ES-I3 (cell line): ENCODE measurements around the gene OSBPL8.
"Not testable (repeated sequence)": the region's sequence is repeated elsewhere in the genome, so short reads cannot be mapped to it uniquely, and the experiment has no call there.

ENCODE experiments used
- H3K36me3 ChIP-seq: 2 replicates; pipeline ENCODE4 v1.6.1; 2013; ENCODE audit warnings: mild to moderate bottlenecking, low read length, control low read depth, moderate library complexity; ENCODE audit not compliant: insufficient read depth
- H3K4me1 ChIP-seq: 2 replicates; pipeline ENCODE4 v1.6.1; 2013; ENCODE audit warnings: mild to moderate bottlenecking, control low read depth, low read length; ENCODE audit not compliant: insufficient read depth
- H3K9ac ChIP-seq: 2 replicates; pipeline ENCODE4 v1.6.1; 2013; ENCODE audit warnings: low read depth, mild to moderate bottlenecking, low read length, moderate library complexity
- H3K9me3 ChIP-seq: 2 replicates; pipeline ENCODE4 v1.6.1; 2013; ENCODE audit warnings: mild to moderate bottlenecking, low read length, moderate library complexity; ENCODE audit not compliant: control insufficient read depth, insufficient read depth

Gene OSBPL8

GRCh38 chr12:76489737-76490136 lies 69.8 kb downstream of the OSBPL8 start:
- Histone ChIP-seq H3K36me3 (no peaks in the 10 kb centered on the region; the same call in 1 of the 2 replicates), H3K9ac (no peak overlapping the region), H3K4me1 (no peaks in the 10 kb centered on the region), H3K9me3 (peaks cover 3% of the 10 kb centered on the region)

- Histone ChIP-seq H3K4me1 (no peaks in the 10 kb centered on the region), H3K36me3 (no peaks in the 10 kb centered on the region; the same call in 1 of the 2 replicates), H3K9me3 (no peaks in the 10 kb centered on the region), H3K9ac (no peak overlapping the region)
These were observed 73.6 kb downstream of the OSBPL8 start for GRCh38 chr12:76486011-76486410.

- H3K9me3 ChIP-seq: no peaks in the 10 kb centered on the region
- no peaks in the 10 kb centered on the region for H3K4me1 ChIP-seq
- H3K9ac ChIP-seq: no peak overlapping the region
- H3K36me3 ChIP-seq: no peaks in the 10 kb centered on the region
These were observed 78.8 kb downstream of the OSBPL8 start for GRCh38 chr12:76480796-76481195.

- H3K36me3 ChIP-seq: no peaks in the 10 kb centered on the region
- H3K9me3 ChIP-seq: no peaks in the 10 kb centered on the region
- H3K4me1 ChIP-seq: no peaks in the 10 kb centered on the region
These were observed 81.5 kb downstream of the OSBPL8 start for GRCh38 chr12:76478045-76478444.

GRCh38 chr12:76472862-76473261 lies 86.7 kb downstream of the OSBPL8 start:
- H3K4me1 ChIP-seq, H3K9me3 ChIP-seq, H3K36me3 ChIP-seq, H3K9ac ChIP-seq: not testable (repeated sequence)

More at GRCh38 chr12:76478045-76478444, 81.5 kb downstream of the OSBPL8 start:
- H3K9ac ChIP-seq: no peak overlapping the region

- H3K9ac ChIP-seq: no peak overlapping the region
- H3K4me1 ChIP-seq: peaks cover 8% of the 10 kb centered on the region; the same call in 1 of the 2 replicates
- no peaks in the 10 kb centered on the region for H3K9me3 ChIP-seq
- no peaks in the 10 kb centered on the region for H3K36me3 ChIP-seq
These were observed 88.0 kb downstream of the OSBPL8 start for GRCh38 chr12:76471579-76471978.

GRCh38 chr12:76470028-76470939 lies 89.3 kb downstream of the OSBPL8 start:
- no peak overlapping the region for H3K9ac ChIP-seq
- peaks cover 8% of the 10 kb centered on the region; the same call in 1 of the 2 replicates for H3K4me1 ChIP-seq
- no peaks in the 10 kb centered on the region for H3K36me3 ChIP-seq
- H3K9me3 ChIP-seq: no peaks in the 10 kb centered on the region

GRCh38 chr12:76464631-76465166 lies 94.9 kb downstream of the OSBPL8 start:
- Histone ChIP-seq H3K9ac (no peak overlapping the region), H3K9me3 (no peaks in the 10 kb centered on the region), H3K36me3 (no peaks in the 10 kb centered on the region), H3K4me1 (no peaks in the 10 kb centered on the region)

GRCh38 chr12:76462668-76463224 lies 96.8 kb downstream of the OSBPL8 start:
- H3K9ac ChIP-seq: no peak overlapping the region
- H3K36me3 ChIP-seq: no peaks in the 10 kb centered on the region
- H3K9me3 ChIP-seq: no peaks in the 10 kb centered on the region

GRCh38 chr12:76460807-76461206 lies 98.8 kb downstream of the OSBPL8 start:
- Histone ChIP-seq H3K4me1 (no peaks in the 10 kb centered on the region), H3K9ac (no peak overlapping the region), H3K36me3 (no peaks in the 10 kb centered on the region), H3K9me3 (no peaks in the 10 kb centered on the region)

More at GRCh38 chr12:76462668-76463224, 96.8 kb downstream of the OSBPL8 start:
- no peaks in the 10 kb centered on the region for H3K4me1 ChIP-seq

GRCh38 chr12:76457818-76458217 lies 101.8 kb downstream of the OSBPL8 start:
- Histone ChIP-seq H3K4me1 (peaks cover 6% of the 10 kb centered on the region; the same call in 1 of the 2 replicates), H3K9ac (no peak overlapping the region), H3K9me3 (no peaks in the 10 kb centered on the region), H3K36me3 (no peaks in the 10 kb centered on the region)

- Histone ChIP-seq H3K4me1 (peaks cover 6% of the 10 kb centered on the region; the same call in 1 of the 2 replicates), H3K9me3 (no peaks in the 10 kb centered on the region), H3K9ac (no peak overlapping the region), H3K36me3 (no peaks in the 10 kb centered on the region)
These were observed 102.6 kb downstream of the OSBPL8 start for GRCh38 chr12:76457010-76457409.

- H3K9me3 ChIP-seq: no peaks in the 10 kb centered on the region
- H3K4me1 ChIP-seq: peaks cover 6% of the 10 kb centered on the region; the same call in 1 of the 2 replicates
- H3K36me3 ChIP-seq: no peaks in the 10 kb centered on the region
- no peak overlapping the region for H3K9ac ChIP-seq
These were observed 103.8 kb downstream of the OSBPL8 start for GRCh38 chr12:76455582-76456345.

GRCh38 chr12:76451528-76451927 lies 108.0 kb downstream of the OSBPL8 start:
- no peak overlapping the region for H3K9ac ChIP-seq
- H3K36me3 ChIP-seq: no peaks in the 10 kb centered on the region
- H3K4me1 ChIP-seq: peaks cover 6% of the 10 kb centered on the region; the same call in 1 of the 2 replicates
- H3K9me3 ChIP-seq: no peaks in the 10 kb centered on the region
